GM20431 (cell line): Measurements from ENCODE around the gene CRTC2.

Experiments
- in situ Hi-C: fragments of 300-500 bp; cut with MseI, MboI; formaldehyde crosslinking; loops from one replicate; pipeline ENCODE4 v1.15.0; 2020; ENCODE audit warnings: low sequenced_read_pairs; ENCODE audit not compliant: unreplicated experiment

CRTC2 gene

GRCh38 chr1:153977250-153978240, 19.1 kb upstream of the CRTC2 start, which contains the start of gene JTB:
TSS of gene JTB (minus strand) at chr1:153977674. CDS start at chr1:153977252, 422 bp downstream.
- in situ Hi-C loops = loop anchor here (25.0 kb wide), 1 partner anchor 315 kb away; the partner anchor contains the start of genes ILF2 and SNAPIN

DNA sequence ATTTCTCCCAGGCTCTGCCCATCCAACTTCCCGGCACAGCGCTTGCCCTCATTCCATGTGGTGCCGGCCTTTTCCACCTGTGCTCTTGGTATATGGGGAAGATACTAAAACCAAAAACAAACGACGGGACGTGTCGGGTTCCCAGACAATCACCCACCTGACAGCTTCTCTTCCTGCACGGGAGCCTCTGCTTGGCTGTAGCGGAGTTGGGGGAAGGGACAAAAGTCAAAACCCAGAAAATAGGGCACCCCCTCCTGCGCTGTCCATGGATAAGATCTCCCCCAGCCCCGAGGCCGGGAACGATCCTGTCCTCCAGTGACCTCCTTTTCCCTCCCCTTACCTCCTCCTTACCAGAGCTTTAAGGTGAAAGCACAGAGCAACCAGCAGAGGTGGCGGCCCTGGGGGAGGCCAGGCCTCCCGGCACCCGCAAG, 18.4 kb upstream of the CRTC2 start:
- in situ Hi-C loops = loop anchor here (25.0 kb wide), 1 partner anchor 315 kb away; the partner anchor contains the start of genes ILF2 and SNAPIN

DNA sequence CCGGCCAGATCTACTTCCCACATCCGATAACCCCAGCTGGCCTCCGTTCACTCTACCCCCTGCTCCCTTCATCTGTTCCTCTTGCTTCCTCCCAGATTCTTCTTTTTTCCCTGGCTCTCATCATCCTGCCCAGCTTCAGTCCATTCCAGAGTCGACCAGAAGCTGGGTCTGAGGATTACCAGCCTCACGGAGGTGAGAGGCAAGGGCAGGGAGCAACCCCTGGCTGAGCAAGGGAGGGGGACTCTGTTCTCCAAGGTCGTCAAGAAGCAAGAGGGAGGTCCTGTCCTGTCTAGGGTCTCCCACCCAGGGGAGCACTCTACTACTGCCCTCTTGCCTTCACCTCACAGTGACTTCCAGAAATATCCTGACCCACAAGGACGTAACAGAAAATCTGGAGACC, 15.1 kb upstream of the CRTC2 start:
- in situ Hi-C loops = no loop called here

DNA sequence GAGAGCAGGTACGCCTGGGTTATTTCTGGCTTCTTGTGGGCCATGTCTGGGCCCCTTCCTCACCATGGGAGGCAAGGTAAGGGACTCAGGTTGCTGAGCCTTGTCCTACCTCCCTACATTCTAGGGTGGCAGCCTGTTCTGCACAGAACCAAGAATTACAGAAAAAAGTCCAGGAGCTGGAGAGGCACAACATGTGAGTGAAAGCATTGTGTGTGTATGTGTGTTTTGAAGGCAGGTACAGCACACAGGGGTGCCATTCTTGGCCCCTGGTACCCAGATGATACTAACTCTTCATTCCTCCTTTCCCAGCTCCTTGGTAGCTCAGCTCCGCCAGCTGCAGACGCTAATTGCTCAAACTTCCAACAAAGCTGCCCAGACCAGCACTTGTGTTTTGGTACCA, 14.7 kb upstream of the CRTC2 start:
- in situ Hi-C loops = no loop called here

- in situ Hi-C loops = no loop called here
Observed at GRCh38 chr1:153970346-153970745, 11.9 kb upstream of the CRTC2 start.

DNA sequence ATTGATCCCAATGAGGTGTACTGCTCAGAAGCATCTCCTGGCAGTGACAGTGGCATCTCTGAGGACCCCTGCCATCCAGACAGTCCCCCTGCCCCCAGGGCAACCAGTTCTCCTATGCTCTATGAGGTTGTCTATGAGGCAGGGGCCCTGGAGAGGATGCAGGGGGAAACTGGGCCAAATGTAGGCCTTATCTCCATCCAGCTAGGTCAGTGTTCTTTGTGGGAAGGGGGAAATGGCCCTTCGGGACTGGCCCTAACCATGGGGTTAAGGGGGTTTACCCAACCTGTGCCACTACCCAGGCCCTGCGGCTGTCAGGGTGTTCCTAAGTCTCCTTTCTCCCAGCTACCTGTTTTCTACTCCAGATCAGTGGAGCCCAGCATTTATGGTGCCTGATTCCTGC, 10.6 kb upstream of the CRTC2 start:
- in situ Hi-C loops = no loop called here

- in situ Hi-C loops = no loop called here
Observed at GRCh38 chr1:153968408-153968807, 10.0 kb upstream of the CRTC2 start.

GRCh38 chr1:153968000-153968363, 9.6 kb upstream of the CRTC2 start:
- in situ Hi-C loops = no loop called here

GRCh38 chr1:153967107-153967999, 8.9 kb upstream of the CRTC2 start, which contains the start of gene CREB3L4:
TSS of gene CREB3L4 (plus strand) at chr1:153967902. CDS start at chr1:153968526, 624 bp downstream.
- in situ Hi-C loops = no loop called here

DNA sequence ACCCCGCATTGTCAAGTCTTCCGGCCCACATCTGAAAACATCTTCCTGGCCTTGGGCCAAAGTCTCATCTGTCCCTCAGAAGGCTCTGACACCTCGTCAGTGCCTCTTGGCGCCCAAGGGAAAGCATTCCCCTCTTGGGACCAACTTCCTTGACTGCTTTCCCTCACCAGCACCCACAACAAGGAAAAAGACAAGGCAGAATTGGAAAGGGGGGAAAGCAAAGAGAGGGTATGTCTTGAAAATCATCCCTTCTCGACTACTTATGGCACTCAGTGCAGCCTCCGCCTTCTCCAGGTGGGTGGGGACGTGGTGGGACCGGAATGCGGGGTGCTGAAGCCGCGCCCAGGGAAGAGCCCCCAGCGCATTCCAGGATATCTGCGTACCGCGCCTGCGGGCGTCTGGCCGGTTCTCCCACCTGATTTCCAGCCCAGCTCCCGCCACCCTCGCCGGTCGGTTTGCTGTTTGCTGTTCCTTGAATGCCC, 5.5 kb upstream of the CRTC2 start:
- in situ Hi-C loops = no loop called here

DNA sequence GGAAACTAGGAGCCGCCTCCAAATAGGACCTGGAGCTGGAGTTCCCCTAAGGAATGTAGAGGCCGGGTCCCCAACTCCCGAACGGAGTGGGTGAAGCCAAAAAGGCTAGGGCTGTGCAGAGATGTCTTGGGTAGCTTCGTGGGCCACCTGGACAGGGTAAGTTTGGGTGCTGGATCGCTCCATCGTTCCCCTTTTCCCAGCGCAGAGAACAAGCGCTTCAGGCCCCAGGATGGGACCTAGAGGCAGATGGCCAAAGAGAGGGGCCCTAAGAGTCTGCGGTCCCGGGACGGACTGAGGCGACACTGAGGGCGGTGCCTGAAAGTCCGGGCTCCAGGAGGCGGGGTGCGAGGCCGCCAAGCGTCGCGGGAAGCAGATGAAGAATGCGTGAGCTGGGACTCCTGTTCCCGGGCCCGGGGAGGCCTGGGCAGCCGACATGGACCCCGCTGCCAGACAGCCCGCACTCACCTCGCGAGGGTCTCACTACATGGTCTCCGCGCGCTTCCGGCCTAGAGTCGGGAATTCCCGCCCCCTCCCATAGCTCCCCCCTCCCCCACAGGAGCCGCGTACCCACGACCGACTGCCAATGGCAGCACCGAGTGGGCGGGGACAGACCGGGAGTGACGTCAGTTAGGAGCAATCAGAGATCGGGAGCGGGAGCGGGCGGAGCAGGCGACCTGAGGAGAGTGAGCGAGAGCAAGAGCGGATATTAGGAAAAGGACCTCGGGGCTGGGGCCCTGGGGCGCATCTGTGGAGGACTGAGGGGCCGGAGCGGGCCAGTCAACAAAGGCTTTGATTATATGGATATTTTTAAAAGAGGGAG, 4.8 kb upstream of the CRTC2 start, which contains the start of gene SLC39A1:
Gene SLC39A1 (minus strand): TSS at position 508 of the 820 bp plus-strand sequence. CDS start 822 bp downstream, outside the sequence.
- in situ Hi-C loops = no loop called here

DNA sequence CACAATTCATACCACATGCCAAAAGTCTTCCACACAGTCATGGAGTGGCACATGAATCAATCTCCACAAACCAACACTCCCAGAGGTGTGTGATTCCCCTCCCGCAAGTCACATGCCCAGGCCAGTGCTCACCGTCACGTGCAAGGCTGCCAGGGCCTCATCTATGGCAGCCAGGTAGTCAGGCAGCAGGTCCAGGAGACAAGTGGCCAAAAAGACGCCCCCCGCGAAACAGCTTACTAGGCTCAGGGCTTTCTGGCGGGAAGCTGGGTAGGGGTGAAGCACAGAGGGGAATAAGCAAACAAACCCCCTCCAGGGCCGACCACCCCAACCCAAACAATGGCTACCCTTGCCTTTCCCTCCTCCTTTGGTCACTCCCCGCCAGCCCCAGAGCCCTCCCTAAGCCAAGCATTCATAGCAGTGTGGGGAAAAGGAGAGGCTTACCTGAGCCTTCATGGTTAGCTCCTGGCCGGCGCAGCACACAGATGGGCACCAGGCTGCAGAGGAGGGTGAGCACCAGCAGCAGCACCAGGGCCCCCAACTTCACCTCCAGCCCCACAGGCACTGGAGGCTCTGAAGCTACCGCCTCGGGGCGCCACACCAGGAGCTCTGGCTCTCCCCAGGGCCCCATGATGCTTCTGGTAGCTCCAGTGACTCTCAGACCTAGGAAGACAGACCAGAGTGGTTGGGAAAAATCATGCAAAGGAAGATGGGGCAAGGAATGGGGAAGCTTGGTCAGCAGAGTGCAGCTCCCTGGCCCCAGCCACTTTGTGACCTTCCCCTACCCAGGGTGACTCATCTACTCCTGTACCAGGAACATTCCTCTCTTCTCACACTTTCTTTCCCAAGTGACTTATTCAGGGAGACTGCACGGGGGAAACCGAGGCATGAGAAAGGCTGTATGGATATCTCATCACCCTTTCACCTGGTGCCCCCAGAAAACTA, 3.9 kb upstream of the CRTC2 start:
- in situ Hi-C loops = no loop called here

DNA sequence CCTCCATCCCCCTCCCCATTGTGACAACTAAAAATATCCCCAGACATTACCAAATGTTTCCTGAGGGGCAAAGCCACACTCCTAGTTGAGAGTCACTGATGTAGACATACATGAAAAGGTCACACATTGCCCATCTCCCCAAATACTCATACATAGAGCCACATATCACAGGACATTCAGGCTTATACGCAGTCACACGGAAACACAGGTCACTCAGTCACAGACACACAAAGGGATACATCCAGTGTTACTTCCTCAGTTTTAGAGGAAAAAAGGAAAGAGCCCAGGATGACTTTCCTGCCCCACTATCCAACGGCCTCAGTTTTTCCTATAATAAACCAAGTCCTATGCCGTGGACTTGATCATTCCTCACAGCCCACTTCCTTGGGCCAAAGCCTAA, 3.0 kb upstream of the CRTC2 start:
- in situ Hi-C loops = no loop called here

DNA sequence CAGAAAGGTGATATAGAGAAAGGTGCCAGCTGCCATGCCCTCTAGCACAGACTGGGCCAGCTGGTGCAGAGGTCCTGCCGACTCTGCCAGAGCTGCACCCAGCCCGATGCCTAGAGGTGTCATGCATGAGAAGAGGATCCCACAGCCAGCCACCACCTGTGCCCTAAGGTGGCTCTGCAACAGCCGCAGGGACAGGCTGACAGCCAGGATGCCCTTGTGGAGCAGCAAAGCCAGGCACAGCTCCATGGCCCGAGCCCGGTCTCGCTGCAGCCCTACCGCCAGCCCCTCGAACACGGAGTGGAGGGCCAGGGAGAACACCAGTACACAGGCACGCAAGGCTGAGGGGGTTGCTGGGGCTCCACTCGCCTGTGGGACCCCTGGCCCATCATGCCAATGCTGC, 1.8 kb upstream of the CRTC2 start:
- in situ Hi-C loops = no loop called here

DNA sequence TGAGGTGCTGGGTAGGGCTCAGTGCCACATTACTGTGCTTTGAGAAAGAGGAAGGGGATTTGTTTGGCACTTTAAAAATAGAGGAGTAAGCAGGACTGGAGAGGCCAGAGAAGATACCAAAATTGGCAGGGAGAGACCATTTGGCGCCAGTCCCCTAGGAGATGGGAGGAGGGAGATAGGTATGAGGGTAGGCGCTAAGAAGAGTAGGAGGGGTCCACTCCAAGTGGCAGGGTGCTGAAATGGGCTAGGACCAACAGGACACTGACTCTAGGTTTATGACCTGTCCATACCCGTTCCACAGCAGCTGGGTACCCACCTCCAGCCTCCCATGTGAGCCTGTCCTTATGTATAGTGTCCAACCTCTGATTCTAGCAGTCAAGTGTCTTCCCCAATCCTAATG, 1.0 kb upstream of the CRTC2 start:
- in situ Hi-C loops = no loop called here

DNA sequence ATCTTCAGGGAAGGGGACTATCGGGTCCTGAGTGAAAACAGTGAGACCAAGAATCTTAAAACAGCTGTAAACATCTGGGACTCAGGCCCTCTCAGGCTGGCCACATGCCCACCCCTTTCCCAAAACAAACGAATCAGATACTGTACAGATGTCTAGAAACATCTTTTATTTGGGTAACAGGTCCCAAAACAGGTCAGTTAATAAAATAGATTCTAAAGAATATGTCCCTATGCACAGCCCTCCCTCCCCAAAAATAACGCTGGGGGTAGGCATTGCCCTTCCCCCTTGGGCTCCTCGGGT, 499 bp upstream of the CRTC2 start:
- in situ Hi-C loops = no loop called here

GRCh38 chr1:153957744-153958110, 685 bp downstream of the CRTC2 start:
- in situ Hi-C loops = no loop called here

- in situ Hi-C loops = no loop called here
Observed at GRCh38 chr1:153956997-153957715, 1.3 kb downstream of the CRTC2 start.
